HepG2 (cell line): ENCODE results near the gene DUSP7. TPM values are rescaled to one million over a fixed set of nuclear protein-coding genes. Genes with fewer than 3 reads are reported as not detected.

ENCODE experiments used
- ATAC-seq: fragments of 200-7000 bp; cut with Tn5 transposase; 3 replicates; pipeline ENCODE4 v1.9.1; 2020; ENCODE audit warnings: mild to moderate bottlenecking, moderate library complexity
- BruUV-seq: library from RNA; stranded (reverse); fragments of 400-500 nt; replicated peaks from 2 replicates; lab custom pipeline; 2021; lab: Mats Ljungman, UMichigan
- CTCF ChIA-PET: fragments of 300-600 bp; formaldehyde crosslinking; extraction: SDS; loops from one replicate; lab custom pipeline; 2021; ENCODE audit warnings: low total read pairs, inconsistent platforms, low intra/inter-chr PET ratio; lab: Yijun Ruan, JAX
- POLR2A ChIA-PET: fragments of 350-600 bp; sonication (Branson Sonifier 250); formaldehyde crosslinking; loops from one replicate; lab custom pipeline; 2020; ENCODE audit warnings: antibody characterized with exemption, inconsistent platforms; lab: Yijun Ruan, JAX
- DNase-seq: peaks from one replicate; pipeline ENCODE4 v3.0.0-alpha.2; 2015; ENCODE audit warnings: low spot score
- FAIRE-seq: peaks from 3 replicates; lab custom pipeline; 2011; peaks lifted over from hg19 to GRCh38; lab: Jason Lieb, UNC
- H2AFZ ChIP-seq: one replicate; pipeline ENCODE4 v1.6.1; 2011; ENCODE audit warnings: low read length, inconsistent platforms
- H3K27ac ChIP-seq: fragments of 300-600 bp; 3 replicates; pipeline ENCODE4 v1.8.0; 2011; ENCODE audit warnings: mixed run types, mild to moderate bottlenecking, mixed read lengths, low read length, inconsistent platforms; ENCODE audit not compliant: insufficient read depth; ENCODE audit errors: extremely low read length
- H3K27me3 ChIP-seq, 2 experiments: fragments of 200-600 bp in 1 of 2; 2 replicates in 1 of 2; 3 replicates in 1 of 2; pipeline versions ENCODE4 v1.6.0 to v1.8.0; 2011; ENCODE audit warnings: low read length in 2 of 2, mild to moderate bottlenecking in 2 of 2, moderate library complexity in 2 of 2, inconsistent platforms in 1 of 2; ENCODE audit not compliant: insufficient read depth in 2 of 2, control insufficient read depth in 1 of 2
- H3K36me3 ChIP-seq, 2 experiments: fragments of 200-600 bp in 1 of 2; replicated peaks in 1 of 2; 2 replicates in 1 of 2; 3 replicates in 1 of 2; pipeline versions ENCODE4 v1.5.1 to v1.8.0; 2011; ENCODE audit warnings: low read length in 2 of 2, inconsistent platforms in 1 of 2; ENCODE audit not compliant: insufficient read depth in 2 of 2, control insufficient read depth in 1 of 2
- H3K4me1 ChIP-seq: 2 replicates; pipeline ENCODE4 v1.5.1; 2012; ENCODE audit warnings: low read length, inconsistent platforms; ENCODE audit not compliant: insufficient read depth
- H3K4me2 ChIP-seq: 2 replicates; pipeline ENCODE4 v1.6.0; 2011; ENCODE audit warnings: low read depth, low read length, inconsistent platforms
- H3K4me3 ChIP-seq, 3 experiments: fragments of 200-600 bp in 1 of 3; sonication (generic), shearing (Covaris generic) in 1 of 3; replicated peaks in 1 of 3; 2 replicates each; pipeline ENCODE4 v1.5.1; 2011 to 2016; ENCODE audit warnings: low read length in 3 of 3, inconsistent platforms in 2 of 3, low read depth in 2 of 3, mild to moderate bottlenecking in 2 of 3, control low read depth in 1 of 3, mixed read lengths in 1 of 3; ENCODE audit not compliant: insufficient read depth in 1 of 3
- H3K79me2 ChIP-seq: one replicate; pipeline ENCODE4 v1.6.1; 2011; ENCODE audit warnings: low read length, inconsistent platforms; ENCODE audit not compliant: insufficient read depth
- H3K9ac ChIP-seq: 2 replicates; pipeline ENCODE4 v1.6.0; 2011; ENCODE audit warnings: mild to moderate bottlenecking, low read depth, low read length, inconsistent platforms; ENCODE audit not compliant: insufficient read depth
- H3K9me3 ChIP-seq: 2 replicates; pipeline ENCODE4 v1.5.1; 2012; ENCODE audit warnings: mild to moderate bottlenecking, low read length
- H4K20me1 ChIP-seq: 2 replicates; pipeline ENCODE4 v1.6.0; 2011; ENCODE audit warnings: inconsistent platforms, mild to moderate bottlenecking, low read length, moderate library complexity; ENCODE audit not compliant: insufficient read depth
- CCDC6 ChIP-seq: sonication (generic); formaldehyde crosslinking; IDR thresholded peaks from 2 replicates; pipeline ENCODE4 v1.8.1; 2022; ENCODE audit warnings: mild to moderate bottlenecking, missing genetic modification reagents, moderate library complexity
- ELF1 ChIP-seq: sonication (generic); formaldehyde crosslinking; IDR thresholded peaks from 2 replicates; pipeline ENCODE4 v1.4.0; 2020; ENCODE audit warnings: missing genetic modification reagents
- ERF ChIP-seq: IDR thresholded peaks from 2 replicates; pipeline ENCODE4 v1.6.1; 2018; ENCODE audit warnings: missing biosample characterization, missing genetic modification reagents
- ETS1 ChIP-seq: sonication (generic); formaldehyde crosslinking; IDR thresholded peaks from 2 replicates; pipeline ENCODE4 v1.4.0; 2020; ENCODE audit warnings: missing genetic modification reagents
- KLF15 ChIP-seq: sonication (generic); formaldehyde crosslinking; IDR thresholded peaks from 2 replicates; pipeline ENCODE4 v1.8.1; 2023; ENCODE audit warnings: borderline replicate concordance, mild to moderate bottlenecking, inconsistent platforms, missing genetic modification reagents, mixed read lengths
- MLXIP ChIP-seq: sonication (generic); formaldehyde crosslinking; IDR thresholded peaks from 2 replicates; pipeline ENCODE4 v1.9.0; 2021; ENCODE audit warnings: missing genetic modification reagents, borderline replicate concordance
- POGZ ChIP-seq: sonication (generic); formaldehyde crosslinking; IDR thresholded peaks from 2 replicates; pipeline ENCODE4 v1.4.0; 2020; ENCODE audit warnings: mild to moderate bottlenecking, missing genetic modification reagents
- SMAD1 ChIP-seq: sonication (generic); formaldehyde crosslinking; IDR thresholded peaks from 2 replicates; pipeline ENCODE4 v1.4.0; 2020; ENCODE audit warnings: missing genetic modification reagents, low read depth, mild to moderate bottlenecking, borderline replicate concordance
- TARDBP ChIP-seq: sonication (generic); formaldehyde crosslinking; IDR thresholded peaks from 2 replicates; pipeline ENCODE4 v1.8.0; 2022; ENCODE audit warnings: mild to moderate bottlenecking, missing genetic modification reagents
- TBX2 ChIP-seq: sonication (generic); formaldehyde crosslinking; IDR thresholded peaks from 2 replicates; pipeline ENCODE4 v1.5.0; 2020; ENCODE audit warnings: missing genetic modification reagents, mild to moderate bottlenecking, borderline replicate concordance
- ZBTB43 ChIP-seq: sonication (generic); formaldehyde crosslinking; conservative IDR thresholded peaks from 2 replicates; pipeline ENCODE4 v1.4.0; 2020; ENCODE audit warnings: missing genetic modification reagents
- ZNF138 ChIP-seq: sonication (generic); formaldehyde crosslinking; IDR thresholded peaks from 2 replicates; pipeline ENCODE4 v1.5.0; 2020; ENCODE audit warnings: mild to moderate bottlenecking, low read depth, missing genetic modification reagents
- ZNF224 ChIP-seq: sonication (generic); formaldehyde crosslinking; IDR thresholded peaks from 2 replicates; pipeline ENCODE4 v1.5.0; 2020; ENCODE audit warnings: mild to moderate bottlenecking, missing genetic modification reagents
- ZNF367 ChIP-seq: sonication (generic); formaldehyde crosslinking; IDR thresholded peaks from 2 replicates; pipeline ENCODE4 v1.4.0; 2020; ENCODE audit warnings: missing genetic modification reagents, borderline replicate concordance
- ZNF619 ChIP-seq: sonication (generic); formaldehyde crosslinking; IDR thresholded peaks from 2 replicates; pipeline ENCODE4 v1.4.0; 2020; ENCODE audit warnings: mild to moderate bottlenecking, missing genetic modification reagents
- WGBS: methylation state at CpG from one replicate; pipeline ENCODE4 v1.1.6; 2017; ENCODE audit warnings: low lambda C conversion rate; 5-methylcytosine and 5-hydroxymethylcytosine counted together
- in situ Hi-C: cut with HindIII; loops from 2 replicates; pipeline ENCODE4 v1.10.0; 2017; ENCODE audit warnings: low pct_unique_long_range_greater_than_20kb; ENCODE audit not compliant: extremely low pct_ligation_motif_present
- intact Hi-C: fragments of 100-400 bp; cut with micrococcal nuclease; formaldehyde crosslinking; loops from one replicate; pipeline ENCODE4 v1.10.0; 2022; ENCODE audit not compliant: unreplicated experiment
- polyA plus RNA-seq, 8 experiments: library from polyadenylated mRNA; depleted of rRNA in 3 of 8; stranded (reverse) in 7 of 8; unstranded in 1 of 8; fragments of >200 nt; fragmentation: Illumina TruSeq in 4 of 8; extraction: Trizol in 4 of 8; gene quantifications; 2 replicates each; pipeline versions ENCODE4 v1.2.1 to v1.2.3, GENCODE V29; 2011 to 2016; ENCODE audit warnings: low read depth in 4 of 8, missing spikeins in 1 of 8, mixed read lengths in 1 of 8; ENCODE audit not compliant: insufficient read depth in 1 of 8
- total RNA-seq, 5 experiments: library from RNA; depleted of rRNA; stranded (reverse); fragments of >200 nt; fragmentation: Illumina TruSeq; extraction: Trizol; gene quantifications; 2 replicates each; pipeline ENCODE4 v1.2.3, GENCODE V29; 2016; ENCODE audit warnings: low read depth in 1 of 5

DUSP7 gene
- total and polyA plus RNA-seq, 2 of the 13 experiments (the other 11 are each of a cell fraction or from before 2014, with no cell fraction given) = 6.6 to 8.8 TPM

- H4K20me1 ChIP-seq = no peaks in the 10 kb centered on the region
- no peak overlapping the region for H3K4me3 ChIP-seq
- ATAC-seq (no peak), FAIRE-seq (no peak), DNase-seq (no peak)
- peaks cover 75% of the 10 kb centered on the region for H3K4me1 ChIP-seq
- in situ Hi-C loops (no loop called here), intact Hi-C loops (no loop called here)
- no peaks in the 10 kb centered on the region for H3K9me3 ChIP-seq
- no peak overlapping the region for H3K9ac ChIP-seq
- BruUV-seq = no TSS peak
- H3K36me3 ChIP-seq = no peaks in the 10 kb centered on the region
- H3K79me2 ChIP-seq = no peaks in the 10 kb centered on the region
- no peaks in the 10 kb centered on the region for H3K27me3 ChIP-seq
- no peak overlapping the region for H3K27ac ChIP-seq
- WGBS = 90% methylated on average over 3 of the region's 9 CpGs
- ChIA-PET CTCF (no interaction called here), POLR2A (no interaction called here)
- no peak overlapping the region for H3K4me2 ChIP-seq
- no peak overlapping the region for H2AFZ ChIP-seq
- TF ChIP-seq ZBTB43 (no peak), ZNF224 (no peak), ERF (CRISPR knock-in tag) (no peak), SMAD1 (CRISPR knock-in tag) (no peak), ZNF619 (CRISPR knock-in tag) (no peak), POGZ (no peak), MLXIP (CRISPR knock-in tag) (no peak), TBX2 (no peak), ELF1 (CRISPR knock-in tag) (no peak), ZNF138 (CRISPR knock-in tag) (no peak), KLF15 (CRISPR knock-in tag) (no peak), ETS1 (CRISPR knock-in tag) (no peak), ZNF367 (CRISPR knock-in tag) (no peak), TARDBP (CRISPR knock-in tag) (no peak), CCDC6 (CRISPR knock-in tag) (no peak)
Measured at GRCh38 chr3:52084216-52084945, 28.0 kb upstream of the DUSP7 start.
